Smooth muscle cell (in vitro differentiated cells): ENCODE results near the gene HECW1. TPM values are rescaled to one million over a fixed set of nuclear protein-coding genes. Genes with fewer than 3 reads are reported as not detected.

Experiments
- DNase-seq: peaks from one replicate; lab custom pipeline; 2025; ENCODE audit not compliant: unreplicated experiment; lab: John Stamatoyannopoulos, UW
- H2AFZ ChIP-seq: fragments of 200-600 bp; sonication (generic); 2 replicates; pipeline ENCODE4 v1.6.0; 2016; ENCODE audit warnings: antibody characterized with exemption, low read depth, mild to moderate bottlenecking
- H3F3A ChIP-seq: fragments of 200-600 bp; sonication (generic); 2 replicates; pipeline ENCODE4 v1.6.0; 2017; ENCODE audit warnings: antibody characterized with exemption, low read depth
- H3K27ac ChIP-seq: fragments of 200-600 bp; sonication (generic); 2 replicates; pipeline ENCODE4 v1.5.1; 2016; ENCODE audit warnings: low read depth, mild to moderate bottlenecking
- H3K27me3 ChIP-seq: fragments of 200-600 bp; sonication (generic); 2 replicates; pipeline ENCODE4 v1.6.1; 2016; ENCODE audit warnings: low read depth, mild to moderate bottlenecking
- H3K36me3 ChIP-seq: fragments of 200-600 bp; sonication (generic); 2 replicates; pipeline ENCODE4 v1.5.1; 2016; ENCODE audit warnings: low read depth
- H3K4me1 ChIP-seq: fragments of 200-600 bp; sonication (generic); 2 replicates; pipeline ENCODE4 v1.5.1; 2016; ENCODE audit warnings: low read depth
- H3K4me2 ChIP-seq: fragments of 200-600 bp; sonication (generic); 2 replicates; pipeline ENCODE4 v1.6.0; 2016; ENCODE audit warnings: mild to moderate bottlenecking
- H3K4me3 ChIP-seq: fragments of 200-600 bp; sonication (generic); 2 replicates; pipeline ENCODE4 v1.5.1; 2016; ENCODE audit warnings: mild to moderate bottlenecking
- H3K79me2 ChIP-seq: fragments of 200-600 bp; sonication (generic); 2 replicates; pipeline ENCODE4 v1.6.0; 2016; ENCODE audit warnings: low read depth, mild to moderate bottlenecking
- H3K9ac ChIP-seq: fragments of 200-600 bp; sonication (generic); 2 replicates; pipeline ENCODE4 v1.6.0; 2016; ENCODE audit warnings: low read depth
- H3K9me3 ChIP-seq: fragments of 200-600 bp; sonication (generic); replicated peaks from 2 replicates; pipeline ENCODE4 v1.5.1; 2016; ENCODE audit warnings: low read depth
- H4K20me1 ChIP-seq: fragments of 200-600 bp; sonication (generic); 2 replicates; pipeline ENCODE4 v1.6.0; 2016; ENCODE audit warnings: low read depth
- CTCF ChIP-seq: fragments of 200-600 bp; sonication (generic); IDR thresholded peaks from 2 replicates; pipeline ENCODE4 v1.5.1; 2017; ENCODE audit warnings: borderline replicate concordance, mild to moderate bottlenecking, antibody characterized with exemption; ENCODE audit not compliant: insufficient read depth, poor library complexity, severe bottlenecking
- WGBS: methylation state at CpG from one replicate; pipeline ENCODE4 v1.1.7; 2016; ENCODE audit warnings: low lambda C conversion rate; 5-methylcytosine and 5-hydroxymethylcytosine counted together
- polyA plus RNA-seq: library from polyadenylated mRNA; unstranded; fragments of >200 nt; fragmentation: Nextera tagmentation; extraction: Ambion mirVana; gene quantifications from 2 replicates; pipeline ENCODE4 v1.2.1, GENCODE V29; 2016
- total RNA-seq: library from RNA; depleted of rRNA; stranded (reverse); fragments of >200 nt; gene quantifications from 2 replicates; pipeline ENCODE4 v1.2.3, GENCODE V29; 2014

Gene HECW1
- total and polyA plus RNA-seq, 2 experiments from 2014 or later = 0.09 to 0.49 TPM

DNA sequence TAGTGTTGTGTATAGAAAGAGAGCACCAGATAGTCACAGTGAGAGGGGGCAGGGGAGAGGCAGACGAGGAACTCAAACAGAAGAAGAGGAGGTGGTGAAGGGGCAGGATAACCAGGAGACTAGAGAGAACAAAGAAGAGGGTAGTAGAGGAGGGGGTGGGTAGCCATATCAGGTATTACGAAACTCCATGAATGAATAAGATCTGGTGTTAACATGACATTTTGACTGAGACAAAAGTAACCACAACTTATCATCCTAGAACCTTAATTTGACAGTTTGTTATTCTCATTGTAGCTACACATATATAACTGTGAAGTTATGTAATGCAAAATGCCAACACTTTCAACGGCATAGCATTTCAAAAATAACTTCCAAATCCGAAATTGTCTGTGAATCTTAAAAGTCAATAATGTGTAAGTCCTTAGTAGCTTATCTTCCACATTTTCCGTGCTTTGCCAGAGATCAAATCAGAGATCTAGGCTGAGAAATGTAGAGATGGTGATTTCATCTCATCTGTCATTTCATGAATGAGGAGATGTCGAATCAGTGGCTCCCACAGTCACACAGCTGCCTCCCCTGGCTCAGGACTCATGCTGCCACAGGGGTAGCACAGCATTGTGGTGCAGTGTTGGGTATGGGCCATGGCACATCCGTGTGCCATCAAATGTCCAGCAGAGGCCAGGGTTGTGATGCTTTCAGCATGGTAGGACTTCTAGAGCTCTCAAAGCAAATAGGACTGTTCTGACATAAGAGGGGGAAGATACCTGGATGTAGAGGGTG, 202.1 kb downstream of the HECW1 start:
- H3K27ac ChIP-seq = no peak overlapping the region
- H4K20me1 ChIP-seq = no peaks in the 10 kb centered on the region
- DNase-seq = no peak
- H3K4me1 ChIP-seq = no peaks in the 10 kb centered on the region
- TF ChIP-seq CTCF = no peak
- H3F3A ChIP-seq = no peaks in the 10 kb centered on the region
- WGBS = 91% methylated on average over 7 of the region's 7 CpGs
- no peak overlapping the region for H3K4me2 ChIP-seq
- no peaks in the 10 kb centered on the region for H3K9me3 ChIP-seq
- no peak overlapping the region for H2AFZ ChIP-seq
- no peaks in the 10 kb centered on the region for H3K27me3 ChIP-seq
- H3K36me3 ChIP-seq = no peaks in the 10 kb centered on the region
- H3K4me3 ChIP-seq = no peak overlapping the region
- H3K9ac ChIP-seq = no peak overlapping the region
- no peaks in the 10 kb centered on the region for H3K79me2 ChIP-seq

DNA sequence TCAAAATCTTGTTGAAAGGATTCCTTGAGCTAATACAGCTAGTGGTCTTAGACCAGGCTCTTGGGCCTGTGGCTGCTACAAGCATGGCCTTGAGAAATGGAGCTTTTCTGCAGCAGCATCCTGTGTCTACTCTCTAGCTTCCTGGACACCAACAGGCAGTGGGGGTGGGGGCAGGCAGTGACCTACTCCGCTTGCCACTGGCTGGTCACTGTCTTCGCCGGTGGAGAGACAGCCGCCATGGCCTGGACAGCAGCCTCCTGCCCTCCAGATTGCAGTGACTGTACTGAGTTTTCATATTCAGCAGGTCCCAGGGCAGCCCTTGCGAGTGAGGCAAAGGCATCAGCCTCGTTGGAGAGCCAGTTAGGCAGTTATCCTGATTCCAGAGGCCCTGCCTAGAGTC, 204.6 kb downstream of the HECW1 start:
- DNase-seq = no peak
- Histone ChIP-seq H3K79me2 (no peaks in the 10 kb centered on the region), H3K27me3 (no peaks in the 10 kb centered on the region), H3K4me3 (no peak overlapping the region), H3F3A (no peaks in the 10 kb centered on the region), H3K4me2 (no peak overlapping the region), H2AFZ (no peak overlapping the region), H3K27ac (no peak overlapping the region), H3K4me1 (no peaks in the 10 kb centered on the region), H3K9me3 (no peaks in the 10 kb centered on the region), H3K9ac (no peak overlapping the region), H3K36me3 (no peaks in the 10 kb centered on the region), H4K20me1 (no peaks in the 10 kb centered on the region)
- 77% methylated on average over 6 of the region's 6 CpGs for whole genome bisulfite sequencing
- no peak for TF ChIP-seq CTCF

DNA sequence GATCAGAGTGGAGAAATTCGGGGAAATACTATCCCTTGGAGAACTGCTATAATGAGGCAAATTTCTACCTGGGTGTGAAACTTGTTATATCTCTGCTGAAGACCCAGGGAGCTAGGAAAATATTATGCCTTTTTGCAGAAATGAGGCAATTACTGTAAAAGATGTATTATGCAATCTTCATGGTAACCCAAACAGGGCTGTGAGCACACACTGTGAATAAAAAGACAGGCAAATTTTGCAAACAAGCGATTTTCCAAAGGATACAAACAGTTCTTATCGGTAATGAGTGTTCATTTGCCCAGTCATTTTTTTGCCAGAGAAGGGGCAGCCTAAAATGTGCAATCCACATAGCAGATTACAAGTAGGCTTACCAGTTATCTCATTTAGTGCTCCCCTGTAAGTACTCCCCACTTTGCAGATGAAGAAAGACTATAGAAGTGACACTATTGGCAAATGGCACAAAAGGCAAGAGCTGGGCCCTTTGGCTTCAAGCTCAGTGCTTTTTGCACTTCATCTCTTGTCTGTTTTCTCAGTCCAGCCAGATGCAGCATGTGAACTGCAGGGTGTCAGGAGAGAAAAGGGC, 205.8 kb downstream of the HECW1 start:
- no peaks in the 10 kb centered on the region for H4K20me1 ChIP-seq
- no peak overlapping the region for H2AFZ ChIP-seq
- no peaks in the 10 kb centered on the region for H3K9me3 ChIP-seq
- no peak overlapping the region for H3K9ac ChIP-seq
- no peaks in the 10 kb centered on the region for H3K27me3 ChIP-seq
- no peaks in the 10 kb centered on the region for H3K36me3 ChIP-seq
- no peaks in the 10 kb centered on the region for H3F3A ChIP-seq
- 66% methylated on average over 3 of the region's 3 CpGs for WGBS
- no peak overlapping the region for H3K27ac ChIP-seq
- no peaks in the 10 kb centered on the region for H3K4me1 ChIP-seq
- H3K4me2 ChIP-seq = no peak overlapping the region
- no peaks in the 10 kb centered on the region for H3K79me2 ChIP-seq
- TF ChIP-seq CTCF = no peak
- no peak for DNase-seq
- H3K4me3 ChIP-seq = no peak overlapping the region
